Motor neuron (in vitro differentiated cells): ENCODE data around the gene MFN2. TPM values are rescaled to one million over a fixed set of nuclear protein-coding genes. Genes with fewer than 3 reads are reported as not detected.
A peak's percentile ranks its signal among the peaks of the same experiment; 100 is the strongest.

Source experiments
- ATAC-seq, 8 experiments: fragments of 200-7000 bp; cut with Tn5 transposase; replicated peaks in 6 of 8; 2 replicates each; pipeline ENCODE4 v1.8.0; 2021; ENCODE audit warnings: mild to moderate bottlenecking in 8 of 8, moderate library complexity in 8 of 8
- H3K27ac ChIP-seq, 2 donors: fragments of 250-450 bp; sonication (Bioruptor Pico); 2 replicates each; pipeline ENCODE4 v1.9.0; 2021; ENCODE audit warnings: antibody characterized with exemption in 2 of 2, mild to moderate bottlenecking in 2 of 2, moderate library complexity in 1 of 2
- H3K4me1 ChIP-seq, 2 donors: fragments of 250-450 bp; sonication (Bioruptor Pico); replicated peaks in 1 of 2; 2 replicates each; pipeline ENCODE4 v1.6.1; 2021; ENCODE audit warnings: antibody characterized with exemption in 2 of 2, mild to moderate bottlenecking in 2 of 2, moderate library complexity in 1 of 2
- H3K4me3 ChIP-seq, 5 donors: fragments of 250-450 bp; sonication (Bioruptor Pico); 2 replicates each; pipeline ENCODE4 v1.9.0; 2021; ENCODE audit warnings: antibody characterized with exemption in 5 of 5, mild to moderate bottlenecking in 5 of 5, moderate library complexity in 4 of 5
- WGBS, 10 experiments: fragments of 450-650 bp; shearing (Covaris generic); methylation state at CpG; one replicate each; pipeline ENCODE4 v1.0.0; 2022; 5-methylcytosine and 5-hydroxymethylcytosine counted together
- in situ Hi-C, 9 experiments: fragments of 400-800 bp; cut with MboI; loops; one replicate each; pipeline ENCODE4 v1.15.0; 2021; ENCODE audit warnings: low sequenced_read_pairs in 9 of 9, low pct_unique_long_range_greater_than_20kb in 2 of 9; ENCODE audit not compliant: unreplicated experiment in 9 of 9
- total RNA-seq, 8 experiments: library from RNA; unstranded; fragments of 300-600 nt; gene quantifications; 2 replicates each; pipeline versions ENCODE4 v1.2.3 to v1.2.4, GENCODE V29; 2022

MFN2 gene
- total RNA-seq, 8 experiments from 2014 or later: 68.9 to 109 (median 75.3) TPM

DNA sequence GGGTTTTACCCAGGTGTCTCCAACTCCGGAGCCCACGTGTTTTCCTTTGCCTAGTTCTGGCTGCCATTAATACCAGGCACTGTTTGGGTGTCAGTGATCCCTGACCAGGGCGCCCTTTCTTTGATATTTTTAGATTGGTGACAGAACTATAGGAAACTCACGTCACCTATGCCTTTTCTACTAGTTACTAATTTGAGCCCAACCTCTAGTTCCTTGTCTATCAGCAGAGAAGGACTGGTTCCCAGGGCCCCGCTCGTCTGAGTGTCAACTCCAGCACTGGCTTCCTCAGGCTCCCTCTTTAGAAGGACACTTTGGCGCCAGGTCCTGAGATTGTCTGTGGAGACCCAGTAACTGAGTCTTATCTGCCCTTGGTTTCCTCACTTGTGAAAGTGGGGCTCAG lies 9.4 kb downstream of the MFN2 start:
- ATAC-seq: no peak
- 93 to 100% (median 100%) methylated on average over 1 to 7 of the region's 7 CpGs; no CpG with 5 or more reads in 2 of the 10 experiments for WGBS, 10 experiments
- Histone ChIP-seq H3K27ac (no peak overlapping the region), H3K4me1 (no peaks in the 10 kb centered on the region), H3K4me3 (no peak overlapping the region)
- in situ Hi-C loops: no loop called here

DNA sequence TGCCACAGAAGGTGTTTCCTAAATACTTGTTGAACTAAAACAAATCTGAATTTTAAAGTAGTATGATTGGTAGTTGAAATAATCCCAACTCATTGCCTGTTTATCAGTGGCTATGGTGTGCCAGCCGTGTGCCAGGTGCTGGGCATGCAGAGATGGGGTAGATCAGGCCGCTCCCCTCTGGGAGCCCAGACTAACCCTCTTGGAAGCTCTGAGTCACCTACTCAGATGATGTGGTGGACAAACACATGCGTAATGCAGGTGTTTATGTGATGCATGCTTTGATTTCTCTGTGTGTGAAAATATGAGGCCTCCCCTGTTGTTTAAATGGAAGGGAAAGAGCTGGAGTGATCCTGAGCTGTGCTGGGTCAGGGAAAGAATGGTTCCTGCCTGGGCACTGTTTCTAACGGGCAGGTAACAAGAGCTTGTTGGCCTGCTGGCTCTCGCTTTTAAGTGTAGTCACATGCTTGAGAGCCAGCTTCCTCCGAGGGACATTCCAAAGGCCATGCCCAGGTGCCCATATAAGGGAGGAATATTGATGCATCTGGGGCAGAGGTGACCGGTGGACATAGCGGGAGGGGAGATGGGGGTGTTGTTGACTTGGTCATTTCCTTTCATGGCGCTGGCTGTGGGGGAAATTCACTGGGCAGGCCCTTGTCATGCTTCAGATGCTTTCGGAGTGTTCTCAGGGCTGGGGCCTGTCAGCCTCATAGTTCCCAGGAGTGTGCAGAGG lies 10.2 kb downstream of the MFN2 start:
- Histone ChIP-seq H3K4me3 (no peak overlapping the region), H3K4me1 (no peaks in the 10 kb centered on the region), H3K27ac (no peak overlapping the region)
- in situ Hi-C loops: no loop called here
- 80 to 100% (median 88%) methylated on average over 1 to 8 of the region's 10 CpGs; no CpG with 5 or more reads in 1 of the 10 experiments for whole genome bisulfite sequencing, 10 experiments
- no peak for ATAC-seq

DNA sequence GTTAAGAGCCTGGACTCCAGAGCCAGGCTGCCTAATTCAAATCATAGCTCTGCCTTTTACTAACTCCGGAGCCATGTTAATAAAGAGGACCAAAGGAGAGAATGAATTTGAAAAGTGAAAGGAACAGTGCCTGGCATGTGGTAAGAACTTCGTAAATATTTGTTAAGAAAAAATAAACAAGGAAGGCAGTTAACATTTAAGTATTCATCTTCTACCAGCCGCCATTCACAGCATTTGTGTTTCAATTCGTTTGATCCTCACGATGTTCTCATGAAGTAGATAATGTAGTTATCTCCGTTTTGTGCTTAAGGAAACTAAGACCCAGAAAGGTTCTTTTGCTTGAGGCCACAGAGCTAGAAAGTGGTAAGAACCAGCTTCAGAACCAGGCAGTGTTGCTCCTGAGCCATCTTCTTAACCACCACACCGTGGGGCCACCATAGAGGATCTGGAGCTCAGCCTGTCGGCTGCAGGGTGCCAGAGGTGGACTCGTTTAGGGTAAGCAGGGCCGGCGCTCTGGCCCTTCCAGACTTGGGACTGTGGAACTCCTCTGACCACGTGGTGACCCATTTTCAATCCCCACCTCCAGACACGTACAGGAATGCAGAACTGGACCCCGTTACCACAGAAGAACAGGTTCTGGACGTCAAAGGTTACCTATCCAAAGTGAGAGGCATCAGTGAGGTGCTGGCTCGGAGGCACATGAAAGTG lies 11.9 kb downstream of the MFN2 start:
- in situ Hi-C loops: no loop called here

GRCh38 chr1:11997081-11997850 lies 17.0 kb downstream of the MFN2 start:
- H3K4me1 ChIP-seq: peaks cover 0 to 2% of the 10 kb centered on the region in 2 donors
- H3K27ac ChIP-seq: no peak overlapping the region
- in situ Hi-C loops: no loop called here
- 60 to 100% (median 100%) methylated on average over 1 to 5 of the region's 5 CpGs; no CpG with 5 or more reads in 3 of the 10 experiments for WGBS, 10 experiments
- ATAC-seq: no peak
- no peak overlapping the region for H3K4me3 ChIP-seq

More for the DNA sequence above, 11.9 kb downstream of the MFN2 start:
- 45 to 98% (median 93%) methylated on average over 2 to 15 of the region's 16 CpGs; no CpG with 5 or more reads in 1 of the 10 experiments for WGBS, 10 experiments
- no peak for ATAC-seq
- Histone ChIP-seq H3K4me3 (no peak overlapping the region), H3K4me1 (no peaks in the 10 kb centered on the region), H3K27ac (no peak overlapping the region)

DNA sequence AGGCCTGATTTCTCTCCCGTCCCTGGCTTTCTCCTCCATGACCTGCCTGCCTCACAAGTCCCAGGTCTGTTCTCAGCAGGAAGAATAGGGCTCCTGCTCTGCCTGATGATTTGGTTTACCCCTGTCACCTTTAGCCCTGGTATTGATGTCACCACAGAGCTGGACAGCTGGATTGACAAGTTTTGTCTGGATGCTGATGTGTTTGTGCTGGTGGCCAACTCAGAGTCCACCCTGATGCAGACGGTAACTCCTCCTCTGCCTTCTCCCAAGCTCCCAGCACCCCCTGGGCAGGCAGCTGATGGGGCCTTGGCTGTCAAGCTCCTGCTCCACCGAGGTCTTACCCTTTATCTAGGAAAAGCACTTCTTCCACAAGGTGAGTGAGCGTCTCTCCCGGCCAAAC lies 18.4 kb downstream of the MFN2 start:
- no peak for ATAC-seq
- Histone ChIP-seq H3K4me3 (no peak overlapping the region), H3K4me1 (peaks cover 0 to 2% of the 10 kb centered on the region in 2 donors), H3K27ac (no peak overlapping the region)
- WGBS, 10 experiments: 80 to 100% (median 98%) methylated on average over 2 to 4 of the region's 5 CpGs; no CpG with 5 or more reads in 4 of the 10 experiments
- in situ Hi-C loops: no loop called here

DNA sequence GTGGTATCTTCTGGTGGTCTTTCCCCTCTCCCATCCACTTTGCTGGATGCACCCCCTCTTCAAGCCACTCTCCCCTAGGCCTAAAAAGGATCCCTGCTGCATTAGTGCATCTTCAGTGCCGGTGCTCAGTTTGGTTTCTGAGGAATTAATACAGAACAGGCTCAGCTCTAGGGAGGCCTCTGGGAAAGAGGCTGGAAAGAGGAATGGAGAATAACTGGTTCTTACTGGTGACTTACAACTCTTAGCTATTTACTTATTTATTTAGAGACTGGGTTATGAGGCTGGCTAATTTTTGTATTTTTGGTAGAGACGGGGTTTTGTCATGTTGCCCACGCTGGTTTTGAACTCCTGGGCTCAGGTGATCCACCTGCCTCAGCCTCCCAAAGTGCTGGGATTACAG lies 19.0 kb downstream of the MFN2 start:
- 67 to 100% (median 74%) methylated on average over 1 to 3 of the region's 3 CpGs; no CpG with 5 or more reads in 4 of the 10 experiments for WGBS, 10 experiments
- ATAC-seq: no peak
- no peak overlapping the region for H3K27ac ChIP-seq
- peaks cover 0 to 2% of the 10 kb centered on the region in 2 donors for H3K4me1 ChIP-seq
- H3K4me3 ChIP-seq: no peak overlapping the region
- in situ Hi-C loops: no loop called here

DNA sequence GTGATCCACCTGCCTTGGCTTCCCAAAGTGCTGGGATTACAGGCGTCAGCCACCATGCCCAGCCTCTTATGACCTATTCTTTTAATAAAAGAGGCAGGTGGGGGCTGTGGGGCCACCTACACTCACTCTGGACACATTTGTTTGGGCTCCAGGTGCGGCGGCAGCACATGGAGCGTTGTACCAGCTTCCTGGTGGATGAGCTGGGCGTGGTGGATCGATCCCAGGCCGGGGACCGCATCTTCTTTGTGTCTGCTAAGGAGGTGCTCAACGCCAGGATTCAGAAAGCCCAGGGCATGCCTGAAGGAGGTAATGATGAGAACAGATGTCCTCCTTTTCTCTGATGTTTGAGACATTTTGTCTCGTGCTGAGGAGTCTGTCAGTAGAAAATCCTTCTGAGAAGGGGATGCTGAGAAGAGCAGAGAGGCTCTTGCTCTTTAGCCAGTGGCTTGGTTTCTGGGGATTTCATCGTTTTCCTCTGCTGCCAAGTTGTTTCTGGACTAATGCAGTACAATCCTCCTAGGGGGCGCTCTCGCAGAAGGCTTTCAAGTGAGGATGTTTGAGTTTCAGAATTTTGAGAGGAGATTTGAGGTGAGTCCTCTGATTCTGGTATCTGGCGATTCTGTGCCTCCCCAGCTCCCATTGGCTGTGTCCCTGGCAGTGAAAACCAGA lies 21.1 kb downstream of the MFN2 start:
- no peak overlapping the region for H3K4me3 ChIP-seq
- 49 to 90% (median 79%) methylated on average over 1 to 13 of the region's 14 CpGs; no CpG with 5 or more reads in 3 of the 10 experiments for WGBS, 10 experiments
- peaks cover 0 to 2% of the 10 kb centered on the region in 2 donors for H3K4me1 ChIP-seq
- ATAC-seq: peak in 5 of 8 experiments; percentile 11 to 62 (median 39)
- in situ Hi-C loops: no loop called here
- peak overlapping the region; percentile 31 to 81 for H3K27ac ChIP-seq

DNA sequence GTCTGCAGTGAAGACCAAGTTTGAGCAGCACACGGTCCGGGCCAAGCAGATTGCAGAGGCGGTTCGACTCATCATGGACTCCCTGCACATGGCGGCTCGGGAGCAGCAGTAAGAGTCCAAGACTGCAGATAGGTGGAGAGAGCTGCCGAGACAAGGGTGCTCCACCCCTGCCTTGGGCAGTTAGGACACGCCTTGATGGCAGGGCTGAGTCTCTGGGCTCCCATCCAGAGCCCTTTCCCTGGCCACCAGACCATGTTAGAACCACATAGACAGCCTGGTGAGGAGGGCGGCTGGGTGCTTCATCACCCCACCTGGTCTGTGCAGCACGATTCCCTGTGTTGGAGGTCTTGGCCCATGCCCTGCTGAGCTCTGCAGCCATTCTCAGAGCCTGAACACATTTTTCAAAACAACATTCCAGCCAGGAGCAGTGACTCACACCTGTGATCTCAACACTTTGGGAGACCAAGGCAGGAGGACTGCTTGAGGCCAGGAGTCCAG lies 21.8 kb downstream of the MFN2 start:
- in situ Hi-C loops: no loop called here
- ATAC-seq: peak in 6 of 8 experiments; percentile 11 to 90 (median 36)
- WGBS, 10 experiments: 25 to 100% (median 100%) methylated on average over 1 to 5 of the region's 10 CpGs; no CpG with 5 or more reads in 3 of the 10 experiments
- Histone ChIP-seq H3K4me3 (no peak overlapping the region), H3K4me1 (peaks cover 0 to 2% of the 10 kb centered on the region in 2 donors), H3K27ac (peak overlapping the region in 1 of 2 donors; percentile 39)

DNA sequence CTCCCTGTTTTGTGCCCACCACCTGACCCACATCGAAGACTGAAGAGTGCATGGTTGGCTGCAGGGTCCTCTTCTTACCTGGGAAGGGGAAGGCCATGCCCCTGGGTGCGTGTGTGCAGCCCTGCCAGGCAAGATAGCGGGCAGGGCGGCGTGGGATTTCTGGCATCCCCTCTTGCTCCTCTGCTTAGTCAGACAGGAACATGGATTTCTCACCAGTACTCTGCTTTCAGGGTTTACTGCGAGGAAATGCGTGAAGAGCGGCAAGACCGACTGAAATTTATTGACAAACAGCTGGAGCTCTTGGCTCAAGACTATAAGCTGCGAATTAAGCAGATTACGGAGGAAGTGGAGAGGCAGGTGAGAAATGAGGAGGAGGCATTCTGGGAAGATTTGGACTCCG lies 23.5 kb downstream of the MFN2 start:
- in situ Hi-C loops: no loop called here
- 83 to 100% (median 96%) methylated on average over 1 to 12 of the region's 12 CpGs; no CpG with 5 or more reads in 1 of the 10 experiments for WGBS, 10 experiments
- ATAC-seq: no peak
- Histone ChIP-seq H3K4me3 (no peak overlapping the region), H3K27ac (no peak overlapping the region), H3K4me1 (peaks cover 0 to 2% of the 10 kb centered on the region in 2 donors)

- no peak for ATAC-seq
- peaks cover 0 to 2% of the 10 kb centered on the region in 2 donors for H3K4me1 ChIP-seq
- H3K4me3 ChIP-seq: no peak overlapping the region
- in situ Hi-C loops: no loop called here
- WGBS, 10 experiments: 67 to 100% (median 90%) methylated on average over 1 to 9 of the region's 9 CpGs; no CpG with 5 or more reads in 1 of the 10 experiments
- H3K27ac ChIP-seq: no peak overlapping the region
Observed at GRCh38 chr1:12005488-12006166, 25.4 kb downstream of the MFN2 start.

- 86 to 100% (median 89%) methylated on average over 2 to 13 of the region's 17 CpGs; no CpG with 5 or more reads in 1 of the 10 experiments for WGBS, 10 experiments
- H3K4me3 ChIP-seq: no peak overlapping the region
- peaks cover 0 to under 1% of the 10 kb centered on the region in 2 donors for H3K4me1 ChIP-seq
- no peak overlapping the region for H3K27ac ChIP-seq
- in situ Hi-C loops: no loop called here
- ATAC-seq: peak in 1 of 8 experiments; percentile 8
Observed at GRCh38 chr1:12006167-12006921, 26.1 kb downstream of the MFN2 start.
